MCF 10A (cell line): Measurements from ENCODE around the gene SMTNL1. TPM values are rescaled to one million over a fixed set of nuclear protein-coding genes. Genes with fewer than 3 reads are reported as not detected.

ENCODE experiments used
- BruUV-seq: library from RNA; stranded (reverse); fragments of 400-500 nt; replicated peaks from 2 replicates; lab custom pipeline; 2021; lab: Mats Ljungman, UMichigan
- CTCF ChIA-PET: fragments of 300-600 bp; sonication (Branson Sonifier 250); formaldehyde crosslinking; extraction: SDS; loops from one replicate; lab custom pipeline; 2021; ENCODE audit warnings: antibody characterized with exemption, inconsistent platforms; lab: Yijun Ruan, JAX
- POLR2A ChIA-PET: fragments of 300-600, 350-650 bp; sonication (Branson Sonifier 250); formaldehyde crosslinking; extraction: SDS; loops from one replicate; lab custom pipeline; 2020; ENCODE audit warnings: antibody characterized with exemption, inconsistent platforms; lab: Yijun Ruan, JAX
- DNase-seq: peaks from one replicate; pipeline ENCODE4 v3.0.0-alpha.2; 2018; ENCODE audit not compliant: unreplicated experiment
- H3K27ac Mint-ChIP-seq: one replicate; pipeline ENCODE4 v1.8.0; 2022; ENCODE audit warnings: mild to moderate bottlenecking, low read depth, mixed read lengths; ENCODE audit not compliant: unreplicated experiment
- H3K27me3 Mint-ChIP-seq: one replicate; pipeline ENCODE4 v1.8.0; 2022; ENCODE audit warnings: mixed read lengths; ENCODE audit not compliant: insufficient read depth, unreplicated experiment
- H3K36me3 Mint-ChIP-seq: one replicate; pipeline ENCODE4 v1.8.0; 2022; ENCODE audit warnings: mild to moderate bottlenecking, moderate library complexity, mixed read lengths; ENCODE audit not compliant: insufficient read depth, unreplicated experiment
- H3K4me1 Mint-ChIP-seq: one replicate; pipeline ENCODE4 v1.8.0; 2022; ENCODE audit warnings: mixed read lengths; ENCODE audit not compliant: insufficient read depth, unreplicated experiment
- H3K4me3 Mint-ChIP-seq: one replicate; pipeline ENCODE4 v1.8.0; 2022; ENCODE audit warnings: mild to moderate bottlenecking, moderate library complexity, mixed read lengths; ENCODE audit not compliant: unreplicated experiment
- H3K9me3 Mint-ChIP-seq: one replicate; pipeline ENCODE4 v1.8.0; 2022; ENCODE audit warnings: mixed read lengths; ENCODE audit not compliant: unreplicated experiment
- CTCF ChIP-seq: fragments of 200-600 bp; IDR thresholded peaks from one replicate; pipeline ENCODE4 v1.8.0; 2022; ENCODE audit warnings: antibody characterized with exemption, mild to moderate bottlenecking; ENCODE audit not compliant: unreplicated experiment
- intact Hi-C: fragments of 100-400 bp; cut with micrococcal nuclease; formaldehyde crosslinking; loops from 2 replicates; pipeline ENCODE4 v1.14.1; 2022
- total RNA-seq: library from RNA; stranded (reverse); gene quantifications from 2 replicates; pipeline ENCODE4 v1.2.3, GENCODE V29; 2022

The SMTNL1 gene
- total RNA-seq, 1 experiment from 2014 or later, result not detected

DNA sequence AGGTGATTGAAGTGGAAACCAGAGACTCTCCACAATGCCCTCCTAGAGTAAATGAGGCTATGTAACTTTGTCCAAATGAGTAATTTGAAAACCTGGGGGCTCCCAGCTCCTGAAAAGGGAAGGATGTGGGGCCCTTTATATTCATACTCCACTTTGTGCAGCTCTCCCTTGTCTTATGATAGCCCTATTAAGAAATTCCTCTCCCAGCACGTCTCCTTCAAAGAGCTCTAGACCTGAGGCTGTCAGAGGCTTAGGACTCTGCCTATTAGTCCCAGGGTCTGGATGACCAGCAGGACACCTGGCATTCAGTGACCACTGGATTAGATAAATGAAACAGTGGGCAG, 24.0 kb upstream of the SMTNL1 start:
- DNase-seq, result no peak
- Mint-ChIP-seq H3K4me1 (no peaks in the 10 kb centered on the region), H3K27ac (no peak overlapping the region), H3K9me3 (no peaks in the 10 kb centered on the region), H3K36me3 (no peaks in the 10 kb centered on the region), H3K4me3 (no peak overlapping the region), H3K27me3 (no peaks in the 10 kb centered on the region)
- no TSS peak for BruUV-seq
- POLR2A ChIA-PET, result interaction anchor here (0.9 kb wide), 1 partner anchor 187 kb away, joined by 3 read pairs; no protein-coding TSS in a partner anchor
- intact Hi-C loops, result no loop called here
- TF ChIP-seq CTCF, result no peak
- CTCF ChIA-PET, result interaction anchor here (1.6 to 7.1 kb wide), 3 partner anchors 14 to 56 kb away, joined by 7 to 70 read pairs (median 32); no protein-coding TSS in a partner anchor

GRCh38 chr11:57513911-57514537, 23.4 kb upstream of the SMTNL1 start:
- H3K9me3 Mint-ChIP-seq, result no peaks in the 10 kb centered on the region
- no peaks in the 10 kb centered on the region for H3K36me3 Mint-ChIP-seq
- H3K4me3 Mint-ChIP-seq, result peak overlapping the region; percentile 83
- no peaks in the 10 kb centered on the region for H3K27me3 Mint-ChIP-seq
- ChIA-PET CTCF (interaction anchor here (0.6 to 7.1 kb wide), 6 partner anchors 13 to 230 kb away, joined by 3 to 70 read pairs (median 6); no protein-coding TSS in a partner anchor), POLR2A (interaction anchor here (1.0 to 1.3 kb wide), 3 partner anchors 56 to 202 kb away, joined by 3 to 5 read pairs (median 3); no protein-coding TSS in a partner anchor)
- H3K4me1 Mint-ChIP-seq, result no peaks in the 10 kb centered on the region
- no peak overlapping the region for H3K27ac Mint-ChIP-seq
- TF ChIP-seq CTCF, result no peak
- DNase-seq, result no peak
- intact Hi-C loops, result no loop called here
- BruUV-seq, result no TSS peak

DNA sequence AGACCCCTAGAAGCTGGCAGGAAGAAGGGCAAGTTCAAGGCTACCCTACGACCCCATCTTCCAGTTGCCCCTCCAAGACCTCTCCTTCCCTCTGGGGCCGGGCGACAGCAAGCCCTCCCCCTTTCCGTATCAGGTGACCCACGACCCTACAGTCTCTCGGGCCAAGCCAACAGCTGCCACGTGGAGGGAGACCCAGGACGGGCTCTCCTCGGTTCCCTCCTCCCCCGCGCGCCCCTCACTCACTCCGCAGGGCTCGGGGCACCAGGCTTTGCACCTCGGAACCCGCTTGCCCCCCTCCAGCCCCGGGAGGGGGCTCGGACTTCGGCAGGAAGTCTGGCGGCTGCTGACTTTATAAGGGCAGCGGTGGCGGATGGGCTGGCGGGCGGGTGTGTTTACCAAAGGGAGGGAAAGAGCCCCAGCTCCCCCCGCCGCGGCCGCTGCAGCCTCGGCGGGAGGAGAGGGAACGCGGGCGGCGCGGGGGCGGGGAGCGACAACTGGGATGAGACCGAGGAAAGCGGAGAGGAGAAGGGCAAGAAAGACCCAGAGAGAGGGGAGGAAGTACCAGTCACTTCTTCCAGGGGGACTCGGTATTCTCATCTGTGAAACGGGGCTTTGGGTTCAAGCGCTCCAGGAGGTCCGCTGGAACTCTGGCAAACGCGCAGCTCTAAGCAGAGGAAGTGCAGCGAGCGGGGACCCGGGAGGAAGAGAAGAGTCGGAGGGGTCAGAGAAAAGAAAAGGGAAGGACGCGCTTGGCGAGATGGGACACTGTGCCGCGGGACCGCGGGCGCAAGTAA, 22.7 kb upstream of the SMTNL1 start:
- no TSS peak for BruUV-seq
- Mint-ChIP-seq H3K27ac (no peak overlapping the region), H3K4me3 (peak overlapping the region; percentile 83), H3K4me1 (no peaks in the 10 kb centered on the region), H3K27me3 (no peaks in the 10 kb centered on the region), H3K36me3 (no peaks in the 10 kb centered on the region), H3K9me3 (no peaks in the 10 kb centered on the region)
- no peak for TF ChIP-seq CTCF
- intact Hi-C loops, result no loop called here
- DNase-seq, result no peak
- ChIA-PET POLR2A (interaction anchor here (1.0 to 1.7 kb wide), 10 partner anchors 10 to 203 kb away, joined by 3 to 6 read pairs (median 4); partner anchors contain the start of gene RTN4RL2), CTCF (interaction anchor here (0.6 to 7.1 kb wide), 8 partner anchors 11 to 229 kb away, joined by 3 to 70 read pairs (median 4); no protein-coding TSS in a partner anchor)
